Heart left ventricle (tissue), 13 donors: ENCODE data around the gene TYW1.

ENCODE experiments used
- POLR2A ChIP-seq, 2 donors: fragments of 450-650 bp; IDR thresholded peaks; one replicate each; pipeline ENCODE4 v1.6.1; 2017; ENCODE audit warnings: antibody characterized with exemption in 2 of 2, mild to moderate bottlenecking in 2 of 2, moderate library complexity in 2 of 2
- TF ChIP-seq, protein P1 (sequence below), 12 donors: fragments of 200-600 bp; sonication (generic) in 4 of 12; IDR thresholded peaks; one replicate each; pipeline versions ENCODE4 v1.5.0 to v1.8.0; 2018 to 2022; ENCODE audit warnings: antibody characterized with exemption in 12 of 12, mild to moderate bottlenecking in 5 of 12
- donor health status: ischemic (EF 13 %, LVEDD 7.1; RV severe dilation, severe dysfunction).
- donor health status: DM: no; HTN: yes; CAD: no.
- donor health status: DM: no; HTN: no; CAD: no.
- donor health status: ischemic (EF 25% LVEDD 6.9; RV normal size, moderate dysfunction).
- donor health status: ischemic (EF 25% LVEDD 5.7; RV mildly dilated, moderate dysfunction).
- donor health status: ischemic (EF 35%, LVEDD 5.7; RV mildly dilated, moderate dysfunction).
- donor health status: nonischemic (EF 11% LVEDD 7.7; RV severe dilation, severe dysfunction).
- donor health status: DM: yes; HTN: yes; CAD: no.
- donor health status: PGD.
- donor health status: ischemic (EF 29% LVEDD 5.4; RV normal size, mild dysfunction).
- donor health status: nonischemic (EF 23%, LVEDD 6.1; RV moderate dilation, normal function).

GRCh38 chr7:66948480-66949109 is 48.0 kb upstream of the TYW1 start:
- TF ChIP-seq, protein P1, sequence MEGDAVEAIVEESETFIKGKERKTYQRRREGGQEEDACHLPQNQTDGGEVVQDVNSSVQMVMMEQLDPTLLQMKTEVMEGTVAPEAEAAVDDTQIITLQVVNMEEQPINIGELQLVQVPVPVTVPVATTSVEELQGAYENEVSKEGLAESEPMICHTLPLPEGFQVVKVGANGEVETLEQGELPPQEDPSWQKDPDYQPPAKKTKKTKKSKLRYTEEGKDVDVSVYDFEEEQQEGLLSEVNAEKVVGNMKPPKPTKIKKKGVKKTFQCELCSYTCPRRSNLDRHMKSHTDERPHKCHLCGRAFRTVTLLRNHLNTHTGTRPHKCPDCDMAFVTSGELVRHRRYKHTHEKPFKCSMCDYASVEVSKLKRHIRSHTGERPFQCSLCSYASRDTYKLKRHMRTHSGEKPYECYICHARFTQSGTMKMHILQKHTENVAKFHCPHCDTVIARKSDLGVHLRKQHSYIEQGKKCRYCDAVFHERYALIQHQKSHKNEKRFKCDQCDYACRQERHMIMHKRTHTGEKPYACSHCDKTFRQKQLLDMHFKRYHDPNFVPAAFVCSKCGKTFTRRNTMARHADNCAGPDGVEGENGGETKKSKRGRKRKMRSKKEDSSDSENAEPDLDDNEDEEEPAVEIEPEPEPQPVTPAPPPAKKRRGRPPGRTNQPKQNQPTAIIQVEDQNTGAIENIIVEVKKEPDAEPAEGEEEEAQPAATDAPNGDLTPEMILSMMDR (IDR thresholded peaks at IDR 0.05): no peak
- TF ChIP-seq POLR2A (IDR thresholded peaks at IDR 0.05): no peak
